ENCODE results near the gene COG1. TPM values are rescaled to one million over a fixed set of nuclear protein-coding genes. Genes with fewer than 3 reads are reported as not detected.

The COG1 gene
- total and polyA plus RNA-seq, 8 donors, result 11.6 to 68.9 (median 17.9) TPM

GRCh38 chr17:73227944-73228343, 35.1 kb downstream of the COG1 start:
- intact Hi-C loops (cut with DNase I; ENCODE audit: low total_unique reads), result no loop called here
- H3K27ac ChIP-seq, result peak overlapping the region in 4 of 5 donors; percentile 13 to 73 (median 54)
- peaks cover 37 to 67% (median 50%) of the 10 kb centered on the region in 4 donors for H3K4me1 ChIP-seq
- H3K27me3 ChIP-seq, result no peaks in the 10 kb centered on the region
- TF ChIP-seq POLR2A (IDR thresholded peaks at IDR 0.05) (no peak), EP300 (IDR thresholded peaks at IDR 0.05) (no peak)
- 37 to 61% (median 48%) methylated on average over 6 of the region's 6 CpGs for WGBS, 5 donors
- peaks cover 0 to 10% (median 1%) of the 10 kb centered on the region in 4 donors for H3K36me3 ChIP-seq
- no peak overlapping the region for H3K4me3 ChIP-seq
- no peak for DNase-seq
- H3K9me3 ChIP-seq, result no peaks in the 10 kb centered on the region

DNA sequence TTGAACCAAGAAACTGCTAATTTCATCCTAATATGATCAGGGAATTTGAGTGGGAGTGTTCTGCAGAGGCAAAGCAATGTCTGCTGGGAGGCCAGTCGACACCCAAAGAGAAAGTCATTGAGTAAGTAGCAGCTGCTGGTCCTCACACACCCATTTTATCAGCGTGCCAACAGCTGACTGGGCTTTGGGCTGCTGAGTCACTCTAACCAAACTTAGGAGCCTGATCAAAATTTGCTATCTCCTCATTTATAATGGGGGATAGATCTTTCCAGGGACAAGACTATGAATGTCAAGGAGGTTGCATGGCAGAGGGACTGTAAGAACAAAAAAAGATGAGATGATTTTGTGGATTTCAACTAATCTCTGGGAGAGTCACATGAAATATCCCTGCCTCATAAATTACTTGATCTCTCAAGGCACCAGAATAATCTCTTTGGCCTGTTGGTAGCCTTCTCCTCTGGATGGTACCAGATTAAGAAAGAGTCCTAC, 35.9 kb downstream of the COG1 start:
- H3K4me3 ChIP-seq, result no peak overlapping the region
- peak; percentile 77 to 82 for DNase-seq
- peak overlapping the region in 4 of 5 donors; percentile 34 to 73 (median 59) for H3K27ac ChIP-seq
- intact Hi-C loops (cut with DNase I; ENCODE audit: low total_unique reads), result no loop called here
- H3K4me1 ChIP-seq, result peaks cover 37 to 72% (median 57%) of the 10 kb centered on the region in 4 donors
- TF ChIP-seq EP300 (IDR thresholded peaks at IDR 0.05) (no peak), POLR2AphosphoS5 (IDR thresholded peaks at IDR 0.05) (peak; percentile 51 to 80 (median 58)), CTCF (IDR thresholded peaks at IDR 0.05) (no peak), POLR2A (IDR thresholded peaks at IDR 0.05) (no peak)
- H3K9me3 ChIP-seq, result no peaks in the 10 kb centered on the region
- peaks cover 0 to 8% (median 0%) of the 10 kb centered on the region in 4 donors for H3K36me3 ChIP-seq
- 0 to 3% (median 0%) methylated on average over 2 of the region's 2 CpGs for WGBS, 5 donors
- no peaks in the 10 kb centered on the region for H3K27me3 ChIP-seq

- Histone ChIP-seq H3K4me3 (peak overlapping the region in 1 of 4 donors; percentile 95), H3K4me1 (peaks cover 37 to 73% (median 61%) of the 10 kb centered on the region in 4 donors), H3K27ac (peak overlapping the region in 2 of 5 donors; percentile 21 to 35), H3K36me3 (peaks cover 0 to 10% (median 1%) of the 10 kb centered on the region in 4 donors), H3K27me3 (no peaks in the 10 kb centered on the region), H3K9me3 (no peaks in the 10 kb centered on the region)
- no peak for TF ChIP-seq POLR2A (IDR thresholded peaks at IDR 0.05)
- TF ChIP-seq CTCF (IDR thresholded peaks at IDR 0.05), result no peak
- no peak for TF ChIP-seq POLR2AphosphoS5 (IDR thresholded peaks at IDR 0.05)
- no peak for TF ChIP-seq EP300 (IDR thresholded peaks at IDR 0.05)
- intact Hi-C loops (cut with DNase I; ENCODE audit: low total_unique reads), result no loop called here
- DNase-seq, result no peak
- 88 to 95% (median 92%) methylated on average over 6 of the region's 6 CpGs for WGBS, 5 donors
Measured at GRCh38 chr17:73230088-73230487, 37.2 kb downstream of the COG1 start.

GRCh38 chr17:73231395-73231794, 38.5 kb downstream of the COG1 start:
- no peak for TF ChIP-seq CTCF (IDR thresholded peaks at IDR 0.05)
- no peak for TF ChIP-seq POLR2A (IDR thresholded peaks at IDR 0.05)
- TF ChIP-seq EP300 (IDR thresholded peaks at IDR 0.05), result no peak
- TF ChIP-seq POLR2AphosphoS5 (IDR thresholded peaks at IDR 0.05), result no peak
- intact Hi-C loops (cut with DNase I; ENCODE audit: low total_unique reads), result no loop called here

More at GRCh38 chr17:73231395-73231794, 38.5 kb downstream of the COG1 start:
- peak in 1 of 2 donors; percentile 40 for DNase-seq
- Histone ChIP-seq H3K9me3 (no peaks in the 10 kb centered on the region), H3K27ac (peak overlapping the region; percentile 87 to 93 (median 92)), H3K4me1 (peaks cover 37 to 69% (median 59%) of the 10 kb centered on the region in 4 donors), H3K27me3 (no peaks in the 10 kb centered on the region), H3K36me3 (peaks cover 3 to 18% (median 14%) of the 10 kb centered on the region in 4 donors), H3K4me3 (peak overlapping the region; percentile 69 to 98 (median 86))
- 0 to 1% (median 0%) methylated on average over 20 of the region's 20 CpGs for WGBS, 5 donors
